GM23248 (cell line): ENCODE data around the gene URB2. TPM values are rescaled to one million over a fixed set of nuclear protein-coding genes. Genes with fewer than 3 reads are reported as not detected.

Source experiments
- DNase-seq: peaks from one replicate; pipeline ENCODE4 v3.0.0-alpha.2; 2015
- H2AFZ ChIP-seq: fragments of 200-600 bp; sonication (generic); 2 replicates; pipeline ENCODE4 v1.6.1; 2016; ENCODE audit warnings: antibody characterized with exemption
- H3F3A ChIP-seq: fragments of 200-600 bp; sonication (generic); 2 replicates; pipeline ENCODE4 v1.6.1; 2016; ENCODE audit warnings: mild to moderate bottlenecking, antibody characterized with exemption, mixed run types; ENCODE audit not compliant: insufficient read depth
- H3K27ac ChIP-seq: fragments of 200-600 bp; sonication (generic); 2 replicates; pipeline ENCODE4 v1.5.1; 2016; ENCODE audit warnings: mild to moderate bottlenecking
- H3K27me3 ChIP-seq: fragments of 200-600 bp; sonication (generic); replicated peaks from 2 replicates; pipeline ENCODE4 v1.6.1; 2016; ENCODE audit warnings: mild to moderate bottlenecking; ENCODE audit not compliant: insufficient read depth
- H3K36me3 ChIP-seq: fragments of 200-600 bp; sonication (generic); 2 replicates; pipeline ENCODE4 v1.6.1; 2016; ENCODE audit warnings: low read depth, mild to moderate bottlenecking
- H3K4me1 ChIP-seq: fragments of 200-600 bp; sonication (generic); 2 replicates; pipeline ENCODE4 v1.6.1; 2016; ENCODE audit warnings: mild to moderate bottlenecking; ENCODE audit not compliant: insufficient read depth
- H3K4me2 ChIP-seq: fragments of 200-600 bp; sonication (generic); one replicate; pipeline ENCODE4 v1.6.1; 2016; ENCODE audit warnings: mild to moderate bottlenecking; ENCODE audit not compliant: unreplicated experiment
- H3K4me3 ChIP-seq: fragments of 200-600 bp; sonication (generic); 2 replicates; pipeline ENCODE4 v1.5.1; 2016; ENCODE audit warnings: mild to moderate bottlenecking
- H3K79me2 ChIP-seq: fragments of 200-600 bp; sonication (generic); 2 replicates; pipeline ENCODE4 v1.6.1; 2016; ENCODE audit warnings: mild to moderate bottlenecking; ENCODE audit not compliant: insufficient read depth
- H3K9ac ChIP-seq: fragments of 200-600 bp; sonication (generic); 2 replicates; pipeline ENCODE4 v1.6.1; 2016; ENCODE audit warnings: mild to moderate bottlenecking
- H3K9me2 ChIP-seq: fragments of 200-600 bp; sonication (generic); 2 replicates; pipeline ENCODE4 v1.6.1; 2016; ENCODE audit warnings: mixed run types, mild to moderate bottlenecking, moderate library complexity; ENCODE audit not compliant: insufficient read depth
- H3K9me3 ChIP-seq: fragments of 200-600 bp; sonication (generic); one replicate; pipeline ENCODE4 v1.6.1; 2017; ENCODE audit warnings: low read depth
- H4K20me1 ChIP-seq: fragments of 200-600 bp; sonication (generic); 2 replicates; pipeline ENCODE4 v1.6.0; 2016; ENCODE audit not compliant: insufficient read depth
- EZH2 ChIP-seq: fragments of 200-600 bp; sonication (generic); IDR thresholded peaks from 2 replicates; pipeline ENCODE4 v1.6.1; 2018; ENCODE audit warnings: antibody characterized with exemption, mild to moderate bottlenecking; ENCODE audit not compliant: insufficient read depth, poor library complexity, severe bottlenecking
- EZH2phosphoT487 ChIP-seq: fragments of 200-600 bp; sonication (generic); IDR thresholded peaks from 2 replicates; pipeline ENCODE4 v1.6.1; 2018; ENCODE audit warnings: antibody characterized with exemption, moderate library complexity, mild to moderate bottlenecking, low read depth; ENCODE audit not compliant: insufficient read depth
- WGBS, 2 experiments: methylation state at CpG; one replicate each; pipeline ENCODE4 v1.1.6; 2015 to 2017; ENCODE audit warnings: low lambda C conversion rate in 2 of 2, low coverage in 1 of 2; ENCODE audit errors: missing lambda C conversion rate in 2 of 2; 5-methylcytosine and 5-hydroxymethylcytosine counted together
- in situ Hi-C: fragments of 300-500 bp; cut with MboI; formaldehyde crosslinking; loops from 2 replicates; pipeline ENCODE4 v1.15.0; 2020
- polyA plus RNA-seq: library from polyadenylated mRNA; unstranded; fragments of >200 nt; fragmentation: Nextera tagmentation; extraction: Ambion mirVana; gene quantifications from 2 replicates; pipeline ENCODE4 v1.2.1, GENCODE V29; 2016
- total RNA-seq: library from RNA; depleted of rRNA; stranded (reverse); fragments of >200 nt; shearing (Covaris generic); gene quantifications from 2 replicates; pipeline ENCODE4 v1.2.3, GENCODE V29; 2014

The URB2 gene
- total and polyA plus RNA-seq, 2 experiments from 2014 or later: 3.3 to 6.3 TPM

GRCh38 chr1:229641306-229641705 lies 15.3 kb downstream of the URB2 start:
- H3K79me2 ChIP-seq: peaks cover 33% of the 10 kb centered on the region
- no peaks in the 10 kb centered on the region for H4K20me1 ChIP-seq

GRCh38 chr1:229642376-229642775 lies 16.3 kb downstream of the URB2 start:
- H3K27ac ChIP-seq: no peak overlapping the region
- H3K9me3 ChIP-seq: no peaks in the 10 kb centered on the region
- H3K4me2 ChIP-seq: no peak overlapping the region
- H4K20me1 ChIP-seq: no peaks in the 10 kb centered on the region
- TF ChIP-seq EZH2phosphoT487 (no peak), EZH2 (no peak)
- in situ Hi-C loops: no loop called here
- H3K9ac ChIP-seq: no peak overlapping the region
- H3K79me2 ChIP-seq: peaks cover 33% of the 10 kb centered on the region
- H3K4me1 ChIP-seq: no peaks in the 10 kb centered on the region
- H3K36me3 ChIP-seq: no peaks in the 10 kb centered on the region; the same call in 1 of the 2 replicates
- no peak overlapping the region for H3K4me3 ChIP-seq
- H3K27me3 ChIP-seq: no peaks in the 10 kb centered on the region
- no peaks in the 10 kb centered on the region for H3F3A ChIP-seq
- no peaks in the 10 kb centered on the region for H3K9me2 ChIP-seq
- no peak overlapping the region for H2AFZ ChIP-seq
- no peak for DNase-seq
- WGBS, 2 experiments: 68 to 86% methylated on average over 5 of the region's 5 CpGs

More at GRCh38 chr1:229641306-229641705, 15.3 kb downstream of the URB2 start:
- peaks cover 9% of the 10 kb centered on the region; the same call in 1 of the 2 replicates for H3K36me3 ChIP-seq
- H3K9me2 ChIP-seq: no peaks in the 10 kb centered on the region
- no peak overlapping the region for H3K27ac ChIP-seq
- in situ Hi-C loops: no loop called here
- no peaks in the 10 kb centered on the region for H3K27me3 ChIP-seq
- H3K9ac ChIP-seq: no peak overlapping the region
- WGBS, 2 experiments: 97 to 100% methylated on average over 3 of the region's 3 CpGs
- no peak overlapping the region for H2AFZ ChIP-seq
- H3K4me3 ChIP-seq: no peak overlapping the region
- no peak overlapping the region for H3K4me2 ChIP-seq
- no peak for DNase-seq
- H3F3A ChIP-seq: no peaks in the 10 kb centered on the region
- TF ChIP-seq EZH2phosphoT487: no peak
- TF ChIP-seq EZH2: no peak
- H3K9me3 ChIP-seq: no peaks in the 10 kb centered on the region
- H3K4me1 ChIP-seq: no peaks in the 10 kb centered on the region

GRCh38 chr1:229642970-229643369 lies 16.9 kb downstream of the URB2 start:
- Histone ChIP-seq H3K36me3 (peaks cover 4% of the 10 kb centered on the region), H3K79me2 (peaks cover 33% of the 10 kb centered on the region), H3K9me2 (no peaks in the 10 kb centered on the region), H3K4me2 (no peak overlapping the region), H4K20me1 (no peaks in the 10 kb centered on the region), H3K9me3 (no peaks in the 10 kb centered on the region), H3K4me3 (no peak overlapping the region), H3F3A (no peaks in the 10 kb centered on the region), H3K9ac (no peak overlapping the region), H3K4me1 (no peaks in the 10 kb centered on the region), H3K27ac (no peak overlapping the region), H2AFZ (no peak overlapping the region), H3K27me3 (no peaks in the 10 kb centered on the region)
- in situ Hi-C loops: no loop called here
- no peak for TF ChIP-seq EZH2phosphoT487
- no peak for TF ChIP-seq EZH2
- DNase-seq: no peak
- WGBS, 2 experiments: 99% methylated on average over 4 of the region's 4 CpGs

GRCh38 chr1:229643996-229644745 lies 18.1 kb downstream of the URB2 start:
- no peaks in the 10 kb centered on the region for H3K9me2 ChIP-seq
- H3K4me1 ChIP-seq: no peaks in the 10 kb centered on the region
- H3F3A ChIP-seq: no peaks in the 10 kb centered on the region
- no peak overlapping the region for H3K9ac ChIP-seq
- H4K20me1 ChIP-seq: no peaks in the 10 kb centered on the region
- no peak overlapping the region for H2AFZ ChIP-seq
- no peak overlapping the region for H3K27ac ChIP-seq
- H3K4me3 ChIP-seq: no peak overlapping the region
- H3K4me2 ChIP-seq: no peak overlapping the region
- no peaks in the 10 kb centered on the region for H3K9me3 ChIP-seq
- in situ Hi-C loops: no loop called here
- peaks cover 13% of the 10 kb centered on the region for H3K36me3 ChIP-seq
- 90 to 94% methylated on average over 6 of the region's 6 CpGs for WGBS, 2 experiments
- peaks cover 27% of the 10 kb centered on the region for H3K79me2 ChIP-seq
- H3K27me3 ChIP-seq: no peaks in the 10 kb centered on the region
- no peak for DNase-seq
- TF ChIP-seq EZH2: no peak
- no peak for TF ChIP-seq EZH2phosphoT487
